Endothelial cell of umbilical vein (primary cell): Measurements from ENCODE around the gene APBA2. TPM values are rescaled to one million over a fixed set of nuclear protein-coding genes. Genes with fewer than 3 reads are reported as not detected.

Experiments
- BruUV-seq: library from RNA; stranded (reverse); fragments of 400-500 nt; replicated peaks from 2 replicates; lab custom pipeline; 2021; lab: Mats Ljungman, UMichigan
- CTCF ChIA-PET: fragments of 300-600, 350-600 bp; sonication (Branson Sonifier 250); formaldehyde crosslinking; loops from one replicate; lab custom pipeline; 2021; ENCODE audit warnings: antibody characterized with exemption, inconsistent platforms; lab: Charles Lee
- POLR2A ChIA-PET: fragments of 300-600, 350-600 bp; sonication (Branson Sonifier 250); formaldehyde crosslinking; loops from one replicate; lab custom pipeline; 2021; ENCODE audit warnings: antibody characterized with exemption, inconsistent platforms; lab: Charles Lee
- DNase-seq: peaks from one replicate; pipeline ENCODE4 v3.0.0-alpha.2; 2011; ENCODE audit warnings: low read depth, low spot score
- FAIRE-seq: peaks from 2 replicates; lab custom pipeline; 2011; peaks lifted over from hg19 to GRCh38; lab: Jason Lieb, UNC
- H2AFZ ChIP-seq: 2 replicates; pipeline ENCODE4 v1.6.0; 2012; ENCODE audit warnings: low read depth, low read length, control low read depth, inconsistent platforms
- H3K27ac ChIP-seq: 2 replicates; pipeline ENCODE4 v1.5.1; 2011; ENCODE audit warnings: low read depth, mild to moderate bottlenecking, control low read depth, low read length, moderate library complexity; ENCODE audit not compliant: insufficient read depth
- H3K27me3 ChIP-seq, 2 experiments: 2 replicates each; pipeline versions ENCODE4 v1.6.0 to v1.6.1; 2011; ENCODE audit warnings: low read length in 2 of 2, mixed read lengths in 1 of 2; ENCODE audit not compliant: control insufficient read depth in 2 of 2, insufficient read depth in 2 of 2
- H3K36me3 ChIP-seq, 2 experiments: 2 replicates in 1 of 2; 3 replicates in 1 of 2; pipeline ENCODE4 v1.5.1; 2011; ENCODE audit warnings: low read length in 2 of 2, mild to moderate bottlenecking in 1 of 2, moderate library complexity in 1 of 2; ENCODE audit not compliant: control insufficient read depth in 2 of 2, insufficient read depth in 2 of 2; ENCODE audit errors: extremely low read depth in 1 of 2
- H3K4me1 ChIP-seq: 3 replicates; pipeline ENCODE4 v1.5.1; 2011; ENCODE audit warnings: mild to moderate bottlenecking, low read length; ENCODE audit not compliant: control insufficient read depth, insufficient read depth; ENCODE audit errors: extremely low read depth
- H3K4me2 ChIP-seq: 2 replicates; pipeline ENCODE4 v1.6.1; 2011; ENCODE audit warnings: low read length, control low read depth, mixed read lengths; ENCODE audit not compliant: insufficient read depth
- H3K4me3 ChIP-seq, 3 experiments: fragments of 200-600 bp in 1 of 3; sonication (generic), shearing (Covaris generic) in 1 of 3; replicated peaks in 1 of 3; 2 replicates each; pipeline ENCODE4 v1.5.1; 2011 to 2016; ENCODE audit warnings: control low read depth in 3 of 3, low read length in 3 of 3, mild to moderate bottlenecking in 2 of 3, inconsistent platforms in 1 of 3, low read depth in 1 of 3, moderate library complexity in 1 of 3; ENCODE audit not compliant: insufficient read depth in 1 of 3
- H3K79me2 ChIP-seq: 2 replicates; pipeline ENCODE4 v1.6.0; 2012; ENCODE audit warnings: low read length, inconsistent platforms; ENCODE audit not compliant: control insufficient read depth, insufficient read depth
- H3K9ac ChIP-seq: replicated peaks from 2 replicates; pipeline ENCODE3; 2011; ENCODE audit warnings: low read length, control low read depth; ENCODE audit not compliant: insufficient read depth; ENCODE audit errors: extremely low read depth
- H3K9me1 ChIP-seq: replicated peaks from 3 replicates; pipeline ENCODE4 v1.6.0; 2011; ENCODE audit warnings: mild to moderate bottlenecking, low read length; ENCODE audit not compliant: control insufficient read depth, insufficient read depth; ENCODE audit errors: extremely low read depth
- H3K9me3 ChIP-seq: replicated peaks from 2 replicates; pipeline ENCODE4 v1.5.1; 2012; ENCODE audit warnings: low read length, inconsistent platforms; ENCODE audit not compliant: control insufficient read depth, insufficient read depth
- H4K20me1 ChIP-seq: replicated peaks from 2 replicates; pipeline ENCODE3; 2011; ENCODE audit warnings: mild to moderate bottlenecking, low read length; ENCODE audit not compliant: control insufficient read depth, insufficient read depth; ENCODE audit errors: extremely low read depth
- CTCF ChIP-seq, 2 donors: IDR thresholded peaks; 1 replicate in 1 of 2; 2 replicates in 1 of 2; pipeline ENCODE4 v1.5.1; 2011; ENCODE audit warnings: low read length in 2 of 2, mild to moderate bottlenecking in 2 of 2, moderate library complexity in 2 of 2, control low read depth in 1 of 2, inconsistent platforms in 1 of 2, low read depth in 1 of 2; ENCODE audit not compliant: insufficient read depth in 1 of 2; ENCODE audit errors: extremely low read depth in 1 of 2
- EZH2 ChIP-seq: IDR thresholded peaks from 2 replicates; pipeline ENCODE4 v1.6.1; 2012; ENCODE audit warnings: borderline replicate concordance, low read depth, mild to moderate bottlenecking, moderate library complexity, low read length, inconsistent platforms; ENCODE audit not compliant: severe bottlenecking
- FOS ChIP-seq: IDR thresholded peaks from 2 replicates; pipeline ENCODE4 v1.6.1; 2011; ENCODE audit warnings: mild to moderate bottlenecking, low read length, moderate library complexity, borderline replicate concordance; ENCODE audit not compliant: insufficient read depth
- GATA2 ChIP-seq: IDR thresholded peaks from 2 replicates; pipeline ENCODE4 v1.7.0; 2011; ENCODE audit warnings: low read depth, mild to moderate bottlenecking, moderate library complexity, mixed read lengths, low read length; ENCODE audit not compliant: insufficient read length, insufficient read depth
- JUN ChIP-seq: IDR thresholded peaks from 2 replicates; pipeline ENCODE4 v1.6.1; 2011; ENCODE audit warnings: borderline replicate concordance, low read depth; ENCODE audit not compliant: insufficient read length, insufficient read depth
- MAX ChIP-seq: IDR thresholded peaks from 2 replicates; pipeline ENCODE4 v1.6.1; 2011; ENCODE audit not compliant: insufficient read depth, insufficient read length
- MYC ChIP-seq: IDR thresholded peaks from one replicate; pipeline ENCODE4 v1.6.1; 2011; ENCODE audit warnings: mild to moderate bottlenecking, low read depth, low read length
- POLR2A ChIP-seq: IDR thresholded peaks from 2 replicates; pipeline ENCODE4 v1.6.1; 2012; ENCODE audit warnings: low read depth, mild to moderate bottlenecking, control low read depth, low read length
- POLR2AphosphoS5 ChIP-seq: IDR thresholded peaks from 2 replicates; pipeline ENCODE4 v1.6.1; 2012; ENCODE audit warnings: low read depth, mild to moderate bottlenecking, control low read depth, low read length, moderate library complexity; ENCODE audit not compliant: insufficient read depth
- dilution Hi-C: fragments of 300-500 bp; cut with MboI; formaldehyde crosslinking; loops from one replicate; pipeline ENCODE4 v1.15.0; 2019; ENCODE audit warnings: low sequenced_read_pairs; ENCODE audit not compliant: extremely low pct_ligation_motif_present
- intact Hi-C: fragments of 100-400 bp; cut with micrococcal nuclease; formaldehyde crosslinking; loops from one replicate; pipeline ENCODE4 v1.10.0; 2022
- polyA plus RNA-seq, 4 experiments: library from polyadenylated mRNA; depleted of rRNA in 3 of 4; stranded (reverse) in 3 of 4; unstranded in 1 of 4; fragments of >200 nt; gene quantifications; 2 replicates each; pipeline versions ENCODE4 v1.2.1 to v1.2.3, GENCODE V29; 2011 to 2012; ENCODE audit warnings: missing spikeins in 1 of 4
- total RNA-seq: library from RNA; stranded (reverse); gene quantifications from 2 replicates; pipeline ENCODE4 v1.2.3, GENCODE V29; 2021

Gene APBA2
- total and polyA plus RNA-seq, 2 donors (not counting 3 experiments of a cell fraction or from before 2014, with no cell fraction given) = 5.7 to 11.1 TPM

GRCh38 chr15:28907338-28907960 is 21.7 kb downstream of the APBA2 start:
- no peak for TF ChIP-seq POLR2A
- no peak for TF ChIP-seq CTCF (IDR thresholded peaks at IDR 0.05; ENCODE audit: extremely low read depth in 1 of 2, insufficient read depth in 1 of 2, low read depth in 1 of 2, low read length in 2 of 2)
- TF ChIP-seq MYC = no peak
- TF ChIP-seq GATA2 = no peak
- no peak for TF ChIP-seq FOS
- no peak for TF ChIP-seq EZH2
- TF ChIP-seq JUN = no peak
- no peak for TF ChIP-seq MAX
- TF ChIP-seq POLR2AphosphoS5 = no peak
- H3K4me1 ChIP-seq = no peaks in the 10 kb centered on the region
- no peak overlapping the region for H3K4me3 ChIP-seq
- CTCF ChIA-PET = no interaction called here
- FAIRE-seq = no peak
- H3K9ac ChIP-seq = no peak overlapping the region
- H3K36me3 ChIP-seq = no peaks in the 10 kb centered on the region
- dilution Hi-C loops (no loop called here), intact Hi-C loops (no loop called here)
- no peaks in the 10 kb centered on the region for H4K20me1 ChIP-seq
- no TSS peak for BruUV-seq
- H2AFZ ChIP-seq = no peak overlapping the region
- H3K79me2 ChIP-seq = no peaks in the 10 kb centered on the region
- no peak overlapping the region for H3K4me2 ChIP-seq
- DNase-seq = no peak
- no peaks in the 10 kb centered on the region for H3K9me3 ChIP-seq
- H3K27ac ChIP-seq = no peak overlapping the region
- H3K9me1 ChIP-seq = no peaks in the 10 kb centered on the region
- POLR2A ChIA-PET = no interaction called here
- no peaks in the 10 kb centered on the region for H3K27me3 ChIP-seq
